SW 1271 (cell line): ENCODE results near the gene TIMM44.
A peak's percentile ranks its signal among the peaks of the same experiment; 100 is the strongest.
"Not testable (repeated sequence)": the region's sequence is repeated elsewhere in the genome, so short reads cannot be mapped to it uniquely, and the experiment has no call there.

Experiments used
- DNase-seq, 2 experiments: peaks; one replicate each; lab custom pipeline; 2025; lab: John Stamatoyannopoulos, UW

The TIMM44 gene

GRCh38 chr19:7976461-7976860 lies 33.0 kb upstream of the TIMM44 start:
- no peak for DNase-seq

DNA sequence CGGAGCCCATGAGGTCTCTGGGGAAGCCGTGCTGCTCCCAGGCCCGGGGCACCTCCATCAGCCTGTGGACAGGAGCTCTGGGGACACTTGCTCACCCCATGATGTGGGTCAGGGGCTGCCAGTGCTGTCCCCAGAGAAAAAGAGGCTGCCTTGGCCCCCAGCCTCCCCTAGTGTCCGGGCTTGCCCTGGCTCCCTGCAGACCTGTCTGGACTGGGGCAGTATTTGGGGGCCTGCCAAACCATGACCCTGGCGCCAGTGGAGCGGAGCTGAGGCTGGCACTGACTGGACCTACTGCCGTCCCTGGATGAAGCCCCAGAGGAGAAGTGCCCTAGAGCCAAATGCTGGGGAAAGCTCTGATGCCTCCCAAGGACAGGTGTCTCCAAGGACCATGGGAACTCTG lies 31.6 kb upstream of the TIMM44 start:
- no peak for DNase-seq

GRCh38 chr19:7973883-7974282 lies 30.4 kb upstream of the TIMM44 start:
- DNase-seq: no peak

DNA sequence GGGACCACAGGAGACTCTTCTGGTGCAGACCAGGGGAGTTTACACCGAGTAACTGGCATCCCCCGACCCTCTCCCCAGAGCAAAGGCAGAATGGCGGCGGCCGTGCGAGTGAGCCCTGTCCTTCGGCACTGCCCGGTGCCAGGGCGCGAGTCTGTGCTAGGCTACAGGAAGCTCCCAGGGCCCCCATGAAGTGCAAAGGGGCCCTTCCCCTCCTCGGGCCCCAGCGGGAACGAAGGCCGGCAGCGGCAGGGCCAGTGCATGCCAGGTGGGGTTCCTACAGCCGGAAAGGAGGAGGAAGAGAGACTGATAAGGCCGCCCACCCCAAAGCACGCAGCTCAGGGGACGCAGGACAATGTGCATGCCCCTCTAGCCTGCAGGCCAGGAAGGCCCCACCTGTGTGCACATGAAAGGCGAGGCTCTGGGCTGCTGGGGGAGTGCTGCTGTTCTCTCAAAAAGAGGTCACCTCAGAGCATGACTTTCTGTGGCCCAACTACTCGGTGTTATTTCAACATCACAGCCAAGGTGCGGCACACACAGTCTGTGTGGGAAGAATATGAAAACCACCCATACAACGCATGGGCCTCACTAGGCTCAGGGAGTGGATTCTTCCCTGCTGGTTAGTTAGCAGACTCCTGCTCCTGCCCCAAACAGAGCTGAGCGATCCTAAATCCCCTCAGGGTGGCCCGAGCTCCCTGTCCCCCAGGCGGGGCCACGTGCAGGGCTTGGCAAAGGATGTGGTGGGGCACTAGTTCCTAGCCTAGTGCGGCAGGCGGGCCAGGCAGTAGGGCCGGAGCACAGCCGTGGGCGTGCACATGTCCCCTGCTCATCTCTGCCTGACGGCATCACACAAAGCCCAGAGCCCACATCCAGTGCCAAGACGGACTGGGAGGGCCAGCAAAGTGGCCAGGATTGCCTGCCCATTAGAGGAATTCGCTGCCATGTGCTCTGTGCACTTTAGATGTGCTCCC lies 28.4 kb upstream of the TIMM44 start:
- DNase-seq: no peak

- peak in 1 of 2 experiments; percentile 11 for DNase-seq
These were observed 27.4 kb upstream of the TIMM44 start for GRCh38 chr19:7970716-7971448.

DNA sequence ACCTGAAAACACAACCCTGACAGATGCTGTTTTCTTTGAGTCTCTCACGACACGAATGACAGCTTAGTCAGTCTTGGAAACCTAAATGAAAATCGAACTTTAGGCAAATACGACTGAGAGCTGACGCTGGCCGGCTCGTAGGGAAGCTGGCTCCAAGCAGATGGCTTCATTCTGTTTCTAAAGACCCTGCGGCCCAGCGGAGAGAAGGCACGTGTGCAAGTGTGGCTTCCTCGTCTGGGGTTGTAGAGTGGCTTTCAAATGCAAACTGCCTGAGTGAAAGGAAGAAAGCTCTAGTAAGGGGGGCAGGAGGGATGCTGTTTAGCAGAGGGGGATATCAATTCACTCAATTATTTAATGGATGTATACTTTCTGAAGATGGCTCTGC lies 26.1 kb upstream of the TIMM44 start:
- DNase-seq: no peak

- DNase-seq: no peak
These were observed 25.5 kb upstream of the TIMM44 start for GRCh38 chr19:7968796-7969554.

- DNase-seq: no peak
These were observed 24.7 kb upstream of the TIMM44 start for GRCh38 chr19:7968008-7968795.

GRCh38 chr19:7965921-7966665 lies 22.6 kb upstream of the TIMM44 start:
- DNase-seq: no peak

DNA sequence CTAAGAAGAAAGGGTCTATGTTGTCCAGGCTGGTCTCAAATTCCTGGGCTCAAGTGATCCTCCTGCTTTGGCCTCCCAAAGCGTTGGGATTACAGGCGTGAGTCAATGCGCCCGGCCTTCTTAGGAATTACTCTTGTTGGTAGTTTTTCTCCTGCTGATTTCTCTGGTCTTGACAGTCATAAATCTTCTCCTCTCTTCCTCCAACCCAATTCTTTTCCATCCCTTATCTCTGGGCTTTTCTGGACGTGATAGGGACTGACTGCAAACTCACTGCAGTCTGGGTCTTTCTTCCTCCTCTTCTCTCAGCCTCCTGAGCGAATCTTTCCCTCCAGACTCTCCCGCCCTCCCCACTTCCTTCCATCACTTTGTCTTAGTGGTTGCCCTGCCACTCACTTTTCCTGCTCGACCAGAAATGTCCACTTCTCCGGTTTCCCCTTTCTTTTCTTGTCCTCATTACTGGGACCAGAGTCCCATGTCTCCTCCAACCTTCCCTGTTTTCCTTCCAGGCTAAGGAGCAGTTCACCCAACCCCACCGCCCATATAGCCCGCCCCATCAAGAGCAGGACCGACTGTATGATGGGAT lies 21.9 kb upstream of the TIMM44 start:
- no peak for DNase-seq

- no peak for DNase-seq
These were observed 20.1 kb upstream of the TIMM44 start for GRCh38 chr19:7963566-7963965.

GRCh38 chr19:7962644-7963268 lies 19.3 kb upstream of the TIMM44 start:
- no peak for DNase-seq

DNA sequence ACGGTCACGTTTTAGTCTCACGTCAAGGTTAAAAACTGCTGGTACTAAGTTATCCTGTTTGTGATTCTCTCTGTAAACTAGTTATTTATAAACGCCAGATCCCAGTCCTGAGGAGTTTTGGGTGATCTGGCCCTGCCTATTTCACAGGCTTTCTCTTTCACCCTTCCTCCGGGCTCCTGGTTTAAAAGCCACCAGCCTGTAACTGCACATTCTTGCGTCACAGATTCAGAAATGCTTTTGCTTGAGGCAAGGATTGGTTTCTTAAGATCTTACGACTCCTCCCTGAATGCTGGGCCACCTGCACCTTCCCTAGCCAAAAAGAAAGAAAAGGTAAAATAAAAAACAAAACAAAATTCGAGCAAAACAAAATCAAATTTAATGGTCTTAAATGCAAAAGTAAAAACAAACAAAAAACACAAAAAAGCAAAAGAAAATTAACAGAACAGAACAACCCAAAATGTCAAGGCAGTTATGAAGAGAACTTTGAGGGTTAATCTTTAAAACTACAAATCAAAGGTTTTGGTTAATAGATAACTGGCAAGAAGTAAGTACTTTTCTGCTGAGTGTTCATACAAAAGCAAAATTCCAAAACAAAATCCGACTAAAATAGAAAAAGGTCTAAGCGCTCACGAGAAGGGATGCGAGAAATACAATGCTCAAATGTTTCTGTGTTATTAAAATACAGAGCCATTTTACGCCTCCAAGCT lies 18.6 kb upstream of the TIMM44 start:
- no peak for DNase-seq

- DNase-seq: not testable (repeated sequence)
These were observed 17.6 kb upstream of the TIMM44 start for GRCh38 chr19:7961082-7961481.

GRCh38 chr19:7959211-7959610 lies 15.7 kb upstream of the TIMM44 start:
- no peak for DNase-seq

DNA sequence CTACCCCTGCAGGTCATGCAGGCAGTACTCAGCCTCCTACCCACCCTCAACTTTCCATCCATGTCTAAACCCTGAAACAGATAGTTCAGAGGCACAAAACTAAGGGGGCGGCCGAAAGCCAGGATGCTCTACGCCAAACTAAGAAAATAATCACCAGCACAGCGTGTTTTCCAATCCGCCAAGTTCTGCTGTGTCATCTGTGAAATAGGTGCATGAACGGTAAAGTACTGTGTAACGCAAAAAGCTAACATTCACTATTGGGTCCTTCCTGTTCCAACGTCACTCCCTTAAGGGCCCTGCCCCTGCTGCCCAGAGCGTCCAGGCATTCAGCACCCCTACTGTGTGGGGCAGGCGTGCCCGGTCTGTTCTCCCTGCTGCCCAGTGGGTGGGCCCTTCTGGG lies 12.2 kb upstream of the TIMM44 start:
- no peak for DNase-seq

DNA sequence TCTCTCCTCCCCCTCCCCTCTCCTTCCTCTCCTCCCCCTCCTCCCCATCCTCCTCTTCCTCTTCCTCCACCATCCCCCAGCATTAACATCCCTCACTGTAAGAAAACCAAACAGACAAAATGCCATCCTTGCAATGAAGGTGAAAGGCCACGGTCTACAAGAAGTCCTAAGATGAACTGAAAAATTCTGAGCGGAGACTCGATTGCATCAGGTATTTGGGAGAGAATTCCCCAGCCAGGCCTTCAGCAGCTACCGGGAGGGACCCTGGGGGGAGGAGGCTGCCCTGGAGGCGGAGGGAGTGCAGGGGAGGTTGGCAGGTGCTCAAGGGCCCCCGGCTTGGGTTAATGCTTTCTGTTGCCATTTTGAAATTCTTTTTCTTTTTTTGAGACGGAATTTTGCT lies 10.1 kb upstream of the TIMM44 start:
- no peak for DNase-seq

DNA sequence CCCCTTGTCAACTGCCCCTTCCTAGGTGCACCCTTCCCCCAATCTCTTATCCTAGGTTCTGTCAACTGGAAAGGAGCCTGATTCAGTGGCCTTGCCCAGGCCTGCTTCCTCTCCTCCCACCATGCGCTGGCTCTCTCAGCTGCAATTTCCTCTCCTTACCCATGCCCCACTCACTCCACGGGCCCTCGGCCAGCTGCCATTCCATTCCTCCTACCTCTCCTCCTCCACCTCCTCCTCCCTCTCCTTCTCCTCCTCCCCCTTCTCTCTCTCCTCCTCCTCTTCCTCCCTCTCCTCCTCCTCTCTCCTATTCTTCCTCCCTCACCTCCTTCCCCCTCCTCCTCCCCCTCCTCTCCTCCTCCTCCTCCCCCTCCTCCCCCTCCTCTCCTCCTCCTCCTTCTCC lies 9.6 kb upstream of the TIMM44 start:
- no peak for DNase-seq

DNA sequence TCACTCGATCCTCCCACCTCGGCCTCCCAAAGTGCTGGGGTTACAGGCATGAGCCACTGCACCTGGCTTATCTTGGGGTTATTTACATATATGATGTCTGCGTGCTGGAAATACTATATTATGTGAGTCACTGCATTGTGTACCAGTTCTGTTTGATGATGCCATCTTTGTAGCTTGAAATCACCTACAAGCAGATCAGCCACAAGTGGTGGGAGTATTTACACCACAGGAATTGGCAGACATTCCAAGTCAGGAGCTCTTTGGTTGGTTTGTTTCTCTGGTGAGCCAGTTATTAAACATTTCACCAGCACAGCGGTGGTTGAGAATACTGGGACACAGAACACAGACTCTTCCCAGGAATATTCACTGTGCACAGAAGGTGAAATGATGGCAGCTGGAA lies 4.5 kb upstream of the TIMM44 start:
- DNase-seq: no peak
